ENCODE measurements around the gene FGGY.

- TF ChIP-seq CTCF (conservative IDR thresholded peaks at IDR 0.05 in 1 of 2, IDR thresholded peaks at IDR 0.05 in 1 of 2; ENCODE audit: extremely low read depth in 1 of 2, insufficient read depth in 1 of 2, low read depth in 1 of 2, low read length in 2 of 2) (no peak), EZH2 (IDR thresholded peaks at IDR 0.05; ENCODE audit: borderline replicate concordance, low read length) (no peak)
Measured at GRCh38 chr1:59343576-59343840, 46.6 kb downstream of the FGGY start.
